ENCODE data around the gene PDK2.

The PDK2 gene

DNA sequence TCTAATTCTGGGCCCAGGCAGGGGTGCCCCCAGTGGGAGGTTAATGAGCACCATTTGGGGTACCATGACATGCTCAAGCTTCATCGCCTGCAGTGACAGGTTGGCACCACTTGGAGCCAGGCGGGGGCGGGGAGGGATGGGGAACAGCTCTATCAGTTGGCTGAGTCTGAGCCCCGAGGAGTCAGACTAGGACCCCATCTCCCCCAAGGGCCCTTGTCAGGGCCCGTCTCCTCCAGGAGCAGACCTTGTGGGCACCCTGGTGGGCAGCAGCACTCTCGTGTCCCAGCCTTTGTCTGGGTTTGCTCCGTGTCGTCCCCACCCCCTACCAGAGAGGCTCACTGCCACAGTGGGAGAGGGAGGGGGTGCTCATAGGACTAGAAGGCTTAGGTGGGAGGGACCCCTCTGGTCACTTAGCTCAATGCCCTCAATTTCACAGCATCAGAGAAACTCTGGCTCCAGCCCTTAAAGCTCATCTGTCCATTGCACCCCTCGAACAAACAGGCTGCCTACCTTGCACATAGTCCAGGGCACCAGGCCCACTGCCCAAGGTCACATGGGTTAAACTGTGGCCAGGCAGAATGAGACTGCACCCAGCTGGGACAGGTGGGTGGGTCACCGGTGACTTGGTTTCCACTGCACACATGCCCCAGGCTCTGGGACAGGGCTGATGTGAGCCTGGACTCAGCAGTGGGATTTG, 51.2 kb downstream of the PDK2 start:
- in situ Hi-C loops (cut with HindIII; ENCODE audit: low sequenced_read_pairs), result loop anchor here (5.0 kb wide), 1 partner anchor 71 kb away; no protein-coding TSS in a partner anchor

GRCh38 chr17:50146927-50147665, 51.9 kb downstream of the PDK2 start:
- in situ Hi-C loops (cut with HindIII; ENCODE audit: low sequenced_read_pairs), result loop anchor here (5.0 kb wide), 1 partner anchor 70 kb away; no protein-coding TSS in a partner anchor

GRCh38 chr17:50147841-50148225, 52.7 kb downstream of the PDK2 start:
- in situ Hi-C loops (cut with HindIII; ENCODE audit: low sequenced_read_pairs), result loop anchor here (5.0 kb wide), 1 partner anchor 69 kb away; no protein-coding TSS in a partner anchor

GRCh38 chr17:50148226-50149090, 53.3 kb downstream of the PDK2 start:
- in situ Hi-C loops (cut with HindIII; ENCODE audit: low sequenced_read_pairs), result loop anchor here (5.0 kb wide), 1 partner anchor 69 kb away; no protein-coding TSS in a partner anchor

DNA sequence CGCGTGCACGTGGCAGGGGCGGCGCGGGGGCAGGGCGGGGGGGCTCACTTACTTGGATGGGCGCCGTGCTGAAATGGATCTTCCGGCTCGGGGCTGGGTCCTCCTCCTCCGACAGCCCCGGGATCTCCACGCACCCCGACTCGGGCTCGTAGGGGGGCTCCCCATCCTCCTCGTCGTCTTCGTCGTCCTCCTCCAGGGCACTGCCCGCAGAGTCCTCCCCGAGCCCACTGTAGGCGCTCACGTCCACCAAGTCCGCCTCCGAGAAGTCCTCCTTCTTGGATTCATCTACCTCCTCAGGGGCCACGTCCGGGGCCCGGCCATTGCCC, 53.9 kb downstream of the PDK2 start:
- in situ Hi-C loops (cut with HindIII; ENCODE audit: low sequenced_read_pairs), result loop anchor here (5.0 kb wide), 1 partner anchor 68 kb away; no protein-coding TSS in a partner anchor

- in situ Hi-C loops (cut with HindIII; ENCODE audit: low sequenced_read_pairs), result loop anchor here (5.0 kb wide), 1 partner anchor 68 kb away; no protein-coding TSS in a partner anchor
Measured at GRCh38 chr17:50149417-50150353, 54.5 kb downstream of the PDK2 start.

DNA sequence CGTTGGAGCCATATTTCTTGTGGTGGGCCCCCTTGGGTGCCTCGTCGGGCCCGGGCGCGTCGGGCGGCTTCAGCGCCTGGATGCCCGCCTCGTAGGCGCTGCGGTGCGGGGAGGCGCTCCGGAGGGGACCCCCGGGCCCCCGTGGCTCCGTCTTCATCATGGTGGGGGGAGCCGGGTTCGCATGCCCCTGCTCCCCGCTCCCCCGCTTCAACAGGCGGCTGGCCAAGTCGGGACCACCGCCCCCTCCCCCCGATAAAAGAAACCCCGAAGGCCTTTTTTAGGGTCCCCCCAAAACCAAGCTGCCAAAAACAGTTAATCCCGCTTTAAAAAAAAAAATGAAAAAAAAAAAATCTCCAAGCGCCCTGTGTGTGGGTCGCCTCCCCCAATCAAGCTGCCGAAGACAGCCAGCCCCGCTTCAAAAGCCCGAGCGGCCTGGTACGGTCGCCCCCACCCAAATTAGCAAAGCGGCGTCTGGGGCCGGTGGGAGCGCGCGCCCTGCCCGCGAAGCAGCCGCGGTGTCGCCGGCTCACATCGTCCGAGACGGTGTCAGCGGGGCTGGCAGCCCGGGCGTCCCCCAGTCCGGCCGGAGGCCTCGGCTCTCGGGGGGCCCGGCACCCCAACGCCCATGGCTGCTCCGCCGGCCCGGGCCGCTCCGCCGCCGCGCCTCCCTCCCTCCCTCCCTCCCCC, 55.3 kb downstream of the PDK2 start, which contains the start of gene PPP1R9B:
TSS of gene PPP1R9B (minus strand) at position 324 of the 687 bp plus-strand sequence. CDS start at position 160, 164 bp downstream.
- in situ Hi-C loops (cut with HindIII; ENCODE audit: low sequenced_read_pairs), result no loop called here

- in situ Hi-C loops (cut with HindIII; ENCODE audit: low sequenced_read_pairs), result no loop called here
Measured at GRCh38 chr17:50151041-50151936, 56.1 kb downstream of the PDK2 start.

GRCh38 chr17:50151937-50152547, 56.9 kb downstream of the PDK2 start:
- in situ Hi-C loops (cut with HindIII; ENCODE audit: low sequenced_read_pairs), result no loop called here

DNA sequence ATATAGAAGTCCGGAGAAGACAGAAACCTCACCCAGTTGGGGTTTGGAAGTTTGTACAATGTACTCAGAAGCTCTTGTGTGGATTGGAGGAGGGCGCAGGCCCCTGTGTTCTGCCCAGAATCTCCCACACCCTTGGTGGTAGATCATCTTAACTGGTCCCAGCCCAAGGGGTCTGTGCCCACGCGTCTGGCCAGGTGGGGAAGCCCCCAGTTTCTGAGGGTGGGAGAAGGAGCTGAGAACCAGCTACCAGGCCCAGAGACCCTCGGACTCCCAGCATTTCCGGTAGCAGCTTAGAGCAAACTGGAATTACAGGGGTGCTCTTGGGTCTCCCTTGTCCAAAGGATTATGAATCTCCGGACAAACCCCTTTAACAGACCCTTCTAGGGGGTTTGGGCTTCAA, 57.6 kb downstream of the PDK2 start:
- in situ Hi-C loops (cut with HindIII; ENCODE audit: low sequenced_read_pairs), result no loop called here

- in situ Hi-C loops (cut with HindIII; ENCODE audit: low sequenced_read_pairs), result no loop called here
Measured at GRCh38 chr17:50153650-50154575, 58.8 kb downstream of the PDK2 start.

- in situ Hi-C loops (cut with HindIII; ENCODE audit: low sequenced_read_pairs), result no loop called here
Measured at GRCh38 chr17:50154604-50155003, 59.5 kb downstream of the PDK2 start.

DNA sequence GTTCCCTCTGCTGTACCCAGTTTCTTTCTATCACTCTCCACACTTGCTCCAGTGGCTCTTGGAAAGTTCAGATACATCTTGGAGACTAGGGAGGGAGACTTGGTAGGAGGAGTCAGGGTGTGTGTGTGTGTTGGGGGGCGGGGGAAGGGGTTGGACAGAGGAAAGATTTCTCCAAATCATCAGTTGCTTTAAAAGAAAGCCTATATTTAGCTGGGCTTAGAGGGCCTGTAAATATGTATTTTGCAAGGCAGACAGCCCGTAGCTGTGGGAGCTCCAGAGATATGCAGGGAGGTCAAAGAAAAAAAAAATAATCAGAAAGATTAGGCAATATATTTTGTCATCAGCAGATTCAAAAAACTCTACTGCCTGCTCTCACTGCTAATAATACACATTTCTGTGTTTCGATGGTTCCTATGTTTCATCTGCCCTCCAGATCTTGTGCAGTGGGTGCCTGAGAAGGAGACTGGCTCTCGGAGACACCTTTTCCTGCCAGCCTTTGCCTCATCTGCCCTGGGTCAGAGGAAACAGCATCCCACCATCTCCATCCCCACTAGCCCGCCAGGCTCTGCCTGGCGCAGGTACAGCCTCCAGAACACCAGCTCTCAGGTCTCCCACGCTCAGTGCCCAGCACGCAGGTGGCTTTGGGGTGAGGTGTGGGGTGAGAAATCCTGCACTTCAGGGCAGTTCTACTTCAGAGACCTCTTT, 60.1 kb downstream of the PDK2 start:
- in situ Hi-C loops (cut with HindIII; ENCODE audit: low sequenced_read_pairs), result no loop called here

- in situ Hi-C loops (cut with HindIII; ENCODE audit: low sequenced_read_pairs), result no loop called here
Measured at GRCh38 chr17:50157891-50158290, 62.7 kb downstream of the PDK2 start.

DNA sequence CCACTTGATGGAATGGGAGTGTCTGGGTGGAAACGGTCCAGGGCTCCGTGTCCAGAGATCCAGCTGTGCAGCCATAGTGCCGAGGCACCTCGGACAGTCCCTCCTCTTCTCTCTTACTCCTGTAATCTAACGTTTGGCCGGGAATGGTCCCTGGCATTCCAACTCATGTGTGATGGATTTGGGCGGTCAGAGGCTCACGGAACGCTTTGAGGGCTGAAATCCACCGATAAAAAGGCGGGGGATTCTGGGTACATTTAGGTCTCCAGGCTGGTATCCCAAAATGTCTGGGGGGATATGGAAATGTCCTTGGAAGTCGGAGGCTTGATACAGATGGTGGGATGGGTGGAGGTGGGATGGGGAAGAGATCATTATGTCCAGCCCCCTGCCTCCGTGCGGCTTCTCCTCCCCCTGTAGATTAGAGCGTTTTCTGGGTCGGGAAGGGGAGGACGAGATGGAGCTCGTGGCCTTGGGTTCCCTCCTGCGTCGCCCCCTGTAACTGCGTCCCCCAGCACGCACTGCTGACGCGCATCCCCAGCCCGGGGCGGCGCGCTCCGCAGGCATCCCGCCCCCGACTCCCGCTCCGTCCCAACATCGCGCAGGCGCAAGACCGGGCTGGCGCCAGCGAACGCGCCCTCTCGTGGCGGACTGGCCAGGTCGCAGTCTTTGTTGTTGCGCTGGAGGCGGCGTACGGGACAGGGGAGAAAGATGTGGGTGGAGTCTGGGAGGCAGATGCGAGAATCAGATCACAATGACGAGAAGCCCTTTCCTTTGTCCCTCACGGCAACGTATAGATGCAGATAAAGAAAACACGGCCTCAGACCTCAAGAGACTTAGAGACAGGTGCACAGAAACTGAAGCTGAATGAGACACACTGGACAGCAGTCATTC, 66.1 kb downstream of the PDK2 start:
- in situ Hi-C loops (cut with HindIII; ENCODE audit: low sequenced_read_pairs), result no loop called here

All from endothelial cell of hepatic sinusoid (primary cell).